HG02642 (cell line): ENCODE data around the gene ECE1.
"Not testable (repeated sequence)": the region's sequence is repeated elsewhere in the genome, so short reads cannot be mapped to it uniquely, and the experiment has no call there.

Experiments
- ATAC-seq: cut with Tn5 transposase; IDR thresholded peaks from one replicate; pipeline ENCODE4 v1.9.1; 2021; ENCODE audit warnings: mild to moderate bottlenecking; ENCODE audit not compliant: unreplicated experiment, poor library complexity

Gene ECE1

DNA sequence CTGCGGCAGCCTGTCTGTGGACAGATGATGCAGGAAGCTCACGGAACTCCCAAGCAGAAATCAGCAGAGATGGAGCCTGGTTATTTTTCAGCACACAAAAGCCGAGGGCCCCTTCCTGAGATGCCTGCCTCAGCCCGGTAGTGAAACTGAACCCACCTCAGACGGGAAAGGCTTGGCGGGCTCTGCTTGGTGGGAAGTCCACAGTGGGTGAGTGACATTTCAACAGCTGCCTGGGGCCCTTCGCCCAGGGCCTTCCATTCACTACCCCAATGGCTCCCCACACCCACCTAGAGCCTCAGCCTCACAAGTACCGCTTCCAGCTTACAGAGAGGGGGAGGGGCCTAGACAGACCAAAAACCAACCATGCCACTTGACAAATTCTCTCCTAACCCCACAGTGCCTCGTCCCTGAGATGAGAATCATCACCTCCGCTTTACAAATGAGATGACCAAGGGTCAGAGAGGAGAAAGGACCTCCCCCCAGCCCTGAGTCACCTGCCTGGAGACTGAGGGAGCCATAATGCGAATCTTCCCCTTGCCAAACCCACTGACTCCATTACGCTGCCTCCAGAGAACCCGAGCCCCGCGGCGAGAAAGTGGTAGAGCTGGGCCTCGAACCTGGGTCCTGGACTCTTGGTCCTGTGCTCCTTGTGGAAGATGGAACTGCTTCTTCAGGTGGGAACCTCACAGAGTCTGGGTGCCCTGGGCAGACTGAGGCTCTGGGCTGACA, 3.4 kb upstream of the ECE1 start:
- ATAC-seq: peak; percentile 30

- peak; percentile 28 for ATAC-seq
Measured at GRCh38 chr1:21292984-21293536, 2.8 kb upstream of the ECE1 start.

DNA sequence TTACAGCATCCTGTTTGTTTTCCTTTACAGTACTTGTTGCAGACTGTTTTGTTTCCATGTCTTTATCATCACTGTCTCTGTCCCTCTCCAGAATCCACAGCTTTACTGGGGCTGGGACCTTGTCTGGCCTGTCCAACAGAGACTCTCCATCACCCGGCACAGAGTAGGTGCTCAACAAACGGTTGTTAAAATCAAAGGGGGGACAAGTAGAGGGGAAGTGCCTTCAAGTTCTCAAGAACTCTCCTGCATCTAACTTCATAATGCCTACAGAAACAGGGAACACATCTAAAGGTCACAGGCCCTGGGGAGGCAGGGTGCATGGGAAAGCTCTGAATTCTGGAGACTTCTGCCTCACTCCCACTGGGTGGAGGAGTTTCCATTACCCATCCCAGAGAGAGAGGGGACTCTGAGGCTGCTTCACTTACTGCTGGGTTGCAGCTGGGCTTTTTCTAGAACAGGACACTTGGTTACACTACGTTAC, 2.3 kb upstream of the ECE1 start:
- no peak for ATAC-seq

GRCh38 chr1:21291964-21292363, 1.7 kb upstream of the ECE1 start:
- no peak for ATAC-seq

DNA sequence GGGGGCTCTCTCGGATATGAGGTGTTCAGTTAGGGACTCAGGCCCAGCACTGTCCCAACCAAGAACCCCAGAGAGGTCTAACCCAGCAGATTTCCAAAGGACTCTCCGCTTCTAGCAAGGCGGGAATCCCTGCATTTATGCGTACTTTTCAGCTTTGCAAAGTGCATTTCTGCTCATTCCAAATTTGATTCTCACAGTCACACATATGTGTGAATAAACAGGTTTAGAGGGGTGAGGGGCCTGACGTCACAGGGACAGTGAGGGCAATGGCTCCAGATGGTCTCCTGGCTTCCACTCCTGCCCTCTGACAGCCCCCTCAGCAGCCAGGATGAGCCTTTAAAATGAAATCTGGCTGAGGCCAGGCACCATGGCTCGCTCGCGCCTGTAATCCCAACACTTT, 921 bp upstream of the ECE1 start:
- ATAC-seq: no peak

GRCh38 chr1:21290546-21290944, 282 bp upstream of the ECE1 start:
- no peak for ATAC-seq

DNA sequence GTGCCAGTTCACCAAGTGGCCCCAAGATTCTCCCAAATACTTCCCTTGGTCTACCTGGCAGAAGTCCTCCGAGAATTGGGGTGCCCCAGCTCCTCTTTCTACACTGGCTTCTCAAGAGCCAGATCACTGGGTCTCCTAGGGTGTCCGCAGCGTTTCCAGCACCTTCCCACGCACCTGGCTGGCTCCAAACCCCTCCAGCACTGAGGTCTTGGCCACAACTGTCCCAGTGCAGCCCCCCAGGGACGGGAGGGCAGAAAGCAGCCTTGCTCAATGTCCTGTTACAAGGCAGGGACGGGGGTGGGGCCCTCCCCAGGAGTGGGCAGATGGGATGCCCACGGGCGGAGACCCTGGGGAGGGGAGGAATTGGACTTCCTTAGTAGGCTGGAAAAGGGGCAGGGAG, 1.1 kb downstream of the ECE1 start:
- ATAC-seq: no peak

DNA sequence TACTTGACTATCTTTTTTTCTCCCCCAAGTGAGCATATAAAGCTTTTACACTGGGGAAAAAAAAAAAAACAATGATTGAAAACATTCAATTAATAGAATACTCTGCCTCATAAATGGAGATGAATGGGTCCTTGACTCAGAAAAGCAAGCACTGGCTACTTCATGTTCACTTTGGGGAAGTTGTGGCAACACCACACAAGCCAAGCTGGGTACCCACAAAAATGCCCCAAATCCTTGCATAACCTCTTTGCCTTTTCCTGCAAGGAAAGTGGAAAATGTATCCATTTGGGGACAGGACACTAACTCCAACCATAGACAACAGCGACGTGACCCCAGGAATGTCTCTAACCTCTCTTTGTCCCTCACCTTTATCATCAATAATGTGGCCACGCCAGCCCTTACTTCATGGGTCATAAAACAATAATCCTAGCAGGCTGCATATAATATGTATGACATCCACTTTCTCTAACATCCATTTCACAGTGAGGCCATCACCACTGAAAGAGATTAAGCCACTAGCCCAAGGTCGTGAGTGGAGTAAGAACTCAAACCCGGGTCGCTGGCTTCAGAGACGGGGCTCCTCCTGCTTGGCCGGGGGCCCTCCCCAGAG, 2.3 kb downstream of the ECE1 start:
- ATAC-seq: no peak

GRCh38 chr1:21285386-21285785, 4.9 kb downstream of the ECE1 start:
- ATAC-seq: not testable (repeated sequence)

- no peak for ATAC-seq
Measured at GRCh38 chr1:21285055-21285372, 5.2 kb downstream of the ECE1 start.

- no peak for ATAC-seq
Measured at GRCh38 chr1:21284206-21285054, 5.8 kb downstream of the ECE1 start.

DNA sequence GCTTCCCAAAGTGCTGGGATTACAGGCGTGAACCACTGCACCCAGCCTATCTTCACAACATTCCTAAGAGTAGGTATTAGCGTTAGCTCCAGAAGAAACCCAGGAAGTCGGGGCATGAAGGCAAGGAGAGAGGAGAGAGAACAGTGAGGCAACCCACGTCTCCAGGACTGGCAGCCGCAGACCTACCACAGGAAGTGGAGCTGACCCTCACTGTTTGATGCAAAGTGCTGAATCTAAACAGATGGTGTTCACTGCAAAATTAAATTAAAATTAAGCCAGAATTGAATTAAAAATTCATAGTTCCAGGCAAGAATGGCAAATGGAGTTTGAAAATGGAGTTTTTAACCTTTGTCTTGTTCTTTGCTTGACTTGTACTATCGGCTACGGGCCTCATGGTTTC, 6.7 kb downstream of the ECE1 start:
- ATAC-seq: no peak

DNA sequence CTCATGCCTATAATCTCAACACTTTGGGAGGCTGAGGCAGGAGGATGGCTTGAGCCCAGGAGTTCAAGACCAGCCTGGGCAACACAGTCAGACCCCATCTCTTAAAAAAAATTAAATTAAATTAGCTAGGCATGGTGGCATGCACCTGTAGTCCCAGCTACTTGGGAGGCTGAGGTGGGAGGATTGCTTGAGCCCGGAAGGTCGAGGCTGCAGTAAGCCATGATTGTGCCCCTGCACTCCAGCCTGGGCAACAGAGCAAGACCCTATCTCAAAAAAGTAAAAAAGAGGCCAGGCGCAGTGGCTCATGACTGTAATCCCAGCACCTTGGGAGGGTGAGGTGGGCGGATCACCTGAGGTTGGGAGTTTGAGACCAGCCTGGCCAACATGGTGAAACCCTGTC, 8.2 kb downstream of the ECE1 start:
- ATAC-seq: not testable (repeated sequence)

DNA sequence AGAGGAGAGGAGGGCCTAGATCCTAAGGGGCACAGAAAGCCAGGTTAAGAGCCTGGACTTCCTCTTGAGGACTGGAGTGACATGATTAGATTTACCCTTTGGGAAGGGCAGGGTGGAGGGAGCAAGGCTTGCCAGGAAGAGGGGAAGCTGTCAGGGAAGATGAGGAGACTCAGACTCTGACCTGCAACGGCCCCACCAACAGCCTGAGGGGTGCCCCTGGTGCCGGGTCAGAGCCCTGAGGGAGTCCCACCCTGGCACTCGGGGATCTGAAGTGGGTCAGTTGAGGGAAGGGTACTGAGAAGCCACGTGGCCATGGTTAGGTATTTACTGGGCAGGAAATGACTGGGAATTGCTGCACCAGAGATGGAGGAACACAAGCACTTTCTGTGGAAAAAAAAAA, 9.8 kb downstream of the ECE1 start:
- ATAC-seq: no peak

DNA sequence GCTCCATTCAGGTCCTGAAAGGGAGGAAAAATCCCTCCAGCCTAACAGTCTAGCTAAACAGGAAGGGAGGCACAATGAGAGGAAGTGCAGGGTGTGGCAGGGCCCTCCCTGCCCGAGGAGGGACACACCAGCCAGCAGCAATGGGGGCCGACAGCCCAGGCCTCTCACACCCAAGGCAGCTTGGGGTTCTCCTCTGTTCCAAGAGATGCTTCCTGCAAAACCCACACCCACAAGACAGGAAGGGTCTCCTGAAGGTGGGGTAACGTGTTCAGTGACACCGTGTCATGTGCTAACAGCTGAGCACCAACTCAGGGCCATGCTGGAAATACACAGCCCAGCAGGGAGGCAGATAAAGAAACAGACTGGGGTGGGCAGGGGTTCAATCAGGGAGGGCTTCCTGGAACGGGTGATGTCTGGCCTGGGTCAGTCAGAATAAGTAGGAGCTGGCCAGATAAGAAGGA, 10.2 kb downstream of the ECE1 start:
- ATAC-seq: no peak

DNA sequence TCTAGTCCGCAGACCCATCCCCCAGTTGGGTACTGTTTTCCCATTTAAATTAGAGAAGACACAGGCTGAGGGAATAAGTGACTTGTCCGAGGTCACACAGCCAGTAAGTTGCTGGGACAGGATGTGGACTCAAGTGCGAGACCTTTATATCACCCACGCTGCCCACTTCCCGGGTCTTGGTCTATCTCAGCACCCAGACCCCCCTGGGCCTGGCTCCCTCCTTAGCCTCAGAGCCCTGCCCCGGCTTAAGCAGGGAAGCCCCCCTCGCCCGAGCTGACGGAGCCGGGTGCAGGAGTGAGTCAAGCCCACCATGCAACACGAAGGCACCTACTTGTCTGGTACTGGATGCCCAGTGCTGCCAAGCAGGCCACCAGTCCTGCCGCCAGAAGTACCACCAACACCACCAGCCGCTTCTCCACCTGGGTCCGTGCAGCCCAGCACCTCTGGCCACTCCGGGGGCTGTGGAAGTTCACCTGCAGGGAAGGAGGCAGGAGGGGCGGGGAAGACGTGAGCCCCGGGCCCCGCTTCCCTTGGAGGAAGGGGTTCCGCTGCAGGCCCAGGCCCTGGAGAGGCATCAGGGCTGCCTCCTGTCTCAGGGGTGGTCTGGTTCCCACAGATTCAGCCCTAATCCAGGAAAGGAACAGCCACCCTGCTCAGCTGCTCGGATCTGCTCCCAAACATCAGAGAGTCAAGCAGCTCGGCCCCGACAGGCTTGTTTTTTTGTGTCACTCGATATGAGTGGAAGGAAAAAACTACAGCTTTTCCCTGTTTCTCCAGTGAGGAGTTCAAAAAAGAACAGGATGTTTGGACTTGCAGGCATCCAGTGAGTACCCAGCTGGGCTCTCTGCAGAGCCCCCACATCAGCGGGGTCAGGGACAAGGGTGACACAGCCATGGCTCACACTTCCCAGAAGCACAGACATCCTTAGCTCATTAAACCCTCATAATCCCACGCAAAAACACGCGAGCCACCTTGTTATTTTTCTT, 11.1 kb downstream of the ECE1 start:
- no peak for ATAC-seq

- no peak for ATAC-seq
Measured at GRCh38 chr1:21278208-21278859, 11.9 kb downstream of the ECE1 start.

DNA sequence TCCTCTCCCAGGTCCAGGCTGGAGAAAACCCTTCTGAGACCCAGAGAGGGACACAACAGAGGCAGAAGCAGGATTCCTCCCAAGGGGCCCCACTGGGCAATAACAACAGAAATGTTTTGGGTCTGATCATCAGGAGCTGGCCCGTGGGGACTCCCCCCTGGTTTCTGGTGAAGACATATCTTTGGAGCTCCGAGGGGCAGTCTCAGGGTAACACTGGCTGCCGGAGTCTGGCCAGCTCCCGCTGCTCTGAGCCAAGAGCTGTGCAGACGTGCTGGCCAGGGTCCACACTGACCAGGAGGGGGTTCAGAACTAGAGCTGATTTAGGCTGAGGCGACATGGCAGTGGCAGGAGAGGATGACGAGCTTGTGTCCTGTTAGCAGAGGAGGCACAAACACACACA, 13.1 kb downstream of the ECE1 start:
- no peak for ATAC-seq

DNA sequence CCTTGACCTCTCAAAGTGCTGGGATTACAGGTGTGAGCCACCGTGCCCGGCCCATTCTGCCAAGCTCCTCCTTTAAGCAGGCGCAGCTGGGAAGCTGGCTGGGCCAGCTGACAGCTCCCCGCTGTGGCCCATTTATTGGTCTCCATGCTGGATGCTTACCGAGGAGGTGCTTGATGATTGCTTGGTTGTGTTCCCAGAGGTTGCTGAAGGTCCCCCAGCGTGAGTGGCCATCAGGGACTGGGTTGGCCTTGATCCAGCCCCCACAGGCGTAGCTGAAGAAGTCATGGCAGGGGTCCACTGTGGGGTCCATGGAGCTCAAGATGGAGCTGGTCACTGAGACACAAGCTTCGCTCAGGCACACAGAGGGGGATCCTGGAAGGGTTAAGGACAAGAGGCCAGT, 17.7 kb downstream of the ECE1 start:
- ATAC-seq: no peak
